Measurements from ENCODE around the gene NAV1.
"Not testable (repeated sequence)": the region's sequence is repeated elsewhere in the genome, so short reads cannot be mapped to it uniquely, and the experiment has no call there.

NAV1 gene

GRCh38 chr1:201566933-201567801 is 28.2 kb downstream of the NAV1 start:
- no peak for DNase-seq

DNA sequence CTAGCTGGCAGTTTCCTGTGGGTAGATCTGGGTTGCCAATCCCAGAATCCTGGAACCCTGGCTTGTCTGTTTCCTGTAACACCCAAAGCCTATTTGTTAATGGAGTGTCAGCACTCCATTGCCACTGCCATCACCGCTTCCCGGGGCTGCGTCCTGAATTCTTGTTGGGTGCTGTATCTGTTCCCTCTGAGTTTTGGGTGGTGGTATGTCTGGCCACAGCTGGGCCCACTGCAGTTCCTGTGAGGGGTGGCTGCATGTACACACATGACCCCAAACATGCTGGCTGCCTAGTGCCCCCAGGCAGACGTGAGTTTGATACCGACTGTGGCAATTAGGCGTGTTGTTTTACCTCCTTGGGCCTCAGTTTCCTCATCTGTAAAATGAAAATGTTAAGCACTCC is 29.3 kb downstream of the NAV1 start:
- no peak for DNase-seq

GRCh38 chr1:201568859-201569294 is 29.9 kb downstream of the NAV1 start:
- no peak for DNase-seq

- DNase-seq: no peak
Observed at GRCh38 chr1:201570181-201570885, 31.4 kb downstream of the NAV1 start.

GRCh38 chr1:201570886-201571624 is 32.1 kb downstream of the NAV1 start:
- DNase-seq: no peak

- no peak for DNase-seq
Observed at GRCh38 chr1:201573030-201573429, 34.1 kb downstream of the NAV1 start.

DNA sequence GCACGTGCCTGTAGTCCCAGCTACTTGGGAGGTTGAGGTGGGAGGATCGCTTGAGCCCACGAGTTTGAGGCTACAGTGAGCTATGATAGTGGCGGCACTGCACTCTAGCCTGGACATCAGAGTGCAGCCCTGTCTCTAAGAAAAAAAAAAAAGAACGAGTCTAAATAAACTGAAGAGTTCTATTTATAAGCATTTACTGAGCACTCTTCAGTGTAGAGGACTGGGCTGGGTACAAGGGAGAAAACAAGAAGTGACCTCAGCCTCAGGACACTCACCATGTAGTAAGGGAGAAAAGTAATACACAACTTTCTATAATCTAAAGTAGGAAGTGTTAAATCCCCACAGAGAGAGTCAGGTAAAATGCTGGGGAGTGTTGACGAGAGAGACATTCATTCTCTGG is 35.0 kb downstream of the NAV1 start:
- DNase-seq: no peak

DNA sequence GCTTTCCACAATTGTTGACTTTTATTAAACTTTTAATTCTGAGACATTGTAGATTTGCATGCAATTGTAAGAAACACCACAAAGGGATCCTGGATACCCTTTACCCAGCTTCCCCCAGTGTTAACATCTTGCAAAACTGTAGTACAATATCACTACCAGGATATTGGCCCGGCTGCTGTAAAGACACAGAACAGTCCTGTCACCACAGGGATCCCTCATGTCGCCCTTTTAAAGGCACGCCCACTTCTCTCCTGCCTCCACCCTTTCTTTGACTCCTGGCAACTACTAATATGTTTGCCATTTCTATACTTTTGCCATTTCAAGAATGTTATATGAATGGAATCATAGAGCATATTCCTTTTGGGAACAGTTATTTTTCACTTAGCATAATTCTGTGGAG is 37.0 kb downstream of the NAV1 start:
- no peak for DNase-seq

DNA sequence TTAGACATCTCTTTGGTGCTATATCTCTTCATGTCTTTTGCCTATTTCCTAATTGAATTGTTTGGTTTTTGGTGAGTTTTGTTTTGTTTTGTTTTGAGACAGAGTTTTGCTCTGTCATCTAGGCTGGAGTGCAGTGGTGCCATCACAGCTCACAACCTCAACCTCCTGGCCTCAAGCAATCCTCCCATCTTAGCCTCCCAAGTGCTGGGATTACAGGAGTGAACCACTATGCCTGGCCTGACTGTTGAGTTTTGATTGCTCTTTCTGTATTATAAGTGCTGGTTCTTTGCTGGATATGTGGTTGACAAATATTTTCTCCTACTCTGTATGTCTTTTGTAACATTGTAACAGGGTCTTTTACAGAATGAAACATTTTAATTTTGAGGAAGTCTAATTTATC is 38.0 kb downstream of the NAV1 start:
- no peak for DNase-seq

DNA sequence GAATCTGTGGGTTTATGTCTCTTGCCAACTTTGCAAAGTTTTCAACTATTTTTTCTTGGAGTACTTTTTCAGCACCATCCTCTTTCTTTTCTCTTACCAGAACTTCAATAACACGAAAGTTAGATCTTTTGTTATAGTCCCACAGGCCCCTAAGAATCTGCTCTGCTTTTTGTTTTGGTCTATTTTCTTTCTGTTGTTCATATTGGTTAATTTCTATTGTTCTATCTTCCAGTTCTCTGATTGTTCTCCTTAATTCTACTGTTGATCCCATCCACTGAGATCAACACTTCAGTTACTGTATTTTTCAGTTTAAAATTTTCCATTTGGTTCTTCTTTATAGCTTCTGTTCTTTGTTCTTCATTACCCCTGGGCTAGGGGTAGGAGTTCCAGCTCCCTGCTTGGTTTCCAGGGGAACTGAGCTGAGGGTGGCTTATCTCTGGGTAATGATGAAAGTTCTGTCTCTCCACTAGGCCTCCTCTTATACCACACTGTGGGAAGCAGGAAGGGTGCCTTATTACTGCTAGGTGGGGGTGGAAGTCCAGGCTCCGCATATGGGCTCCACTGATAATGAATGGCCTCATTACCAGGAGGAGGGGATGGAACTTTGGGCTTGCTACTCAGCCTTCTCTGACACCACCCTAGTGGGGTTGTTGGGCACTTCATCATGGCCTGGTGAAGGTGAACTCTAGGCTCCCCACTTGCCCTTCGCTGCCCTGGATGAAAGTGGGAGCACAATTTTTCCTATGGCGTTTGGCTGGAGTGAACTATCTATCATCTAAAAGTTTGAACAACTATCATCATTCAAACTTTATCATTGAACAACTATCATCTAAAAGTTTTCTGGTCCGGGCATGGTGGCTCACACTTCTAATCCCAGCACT is 39.3 kb downstream of the NAV1 start:
- no peak for DNase-seq

DNA sequence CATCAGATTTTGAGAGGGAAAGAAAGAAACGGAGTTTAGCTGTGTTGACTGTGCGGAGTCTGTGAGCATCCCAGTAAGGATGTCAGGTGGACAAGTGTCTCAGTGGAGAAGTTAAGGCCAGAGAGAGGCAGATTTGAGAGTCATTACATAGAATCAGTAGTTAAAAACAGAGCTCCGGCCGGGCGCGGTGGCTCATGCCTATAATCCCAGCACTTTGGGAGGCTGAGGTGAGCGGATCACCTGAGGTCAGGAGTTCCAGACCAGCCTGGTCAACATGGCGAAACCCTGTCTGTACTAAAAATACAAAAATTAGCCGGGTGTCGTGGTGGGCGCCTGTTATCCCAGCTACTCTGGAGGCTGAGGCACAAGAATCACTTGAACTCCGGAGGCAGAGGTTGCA is 42.4 kb downstream of the NAV1 start:
- DNase-seq: not testable (repeated sequence)

DNA sequence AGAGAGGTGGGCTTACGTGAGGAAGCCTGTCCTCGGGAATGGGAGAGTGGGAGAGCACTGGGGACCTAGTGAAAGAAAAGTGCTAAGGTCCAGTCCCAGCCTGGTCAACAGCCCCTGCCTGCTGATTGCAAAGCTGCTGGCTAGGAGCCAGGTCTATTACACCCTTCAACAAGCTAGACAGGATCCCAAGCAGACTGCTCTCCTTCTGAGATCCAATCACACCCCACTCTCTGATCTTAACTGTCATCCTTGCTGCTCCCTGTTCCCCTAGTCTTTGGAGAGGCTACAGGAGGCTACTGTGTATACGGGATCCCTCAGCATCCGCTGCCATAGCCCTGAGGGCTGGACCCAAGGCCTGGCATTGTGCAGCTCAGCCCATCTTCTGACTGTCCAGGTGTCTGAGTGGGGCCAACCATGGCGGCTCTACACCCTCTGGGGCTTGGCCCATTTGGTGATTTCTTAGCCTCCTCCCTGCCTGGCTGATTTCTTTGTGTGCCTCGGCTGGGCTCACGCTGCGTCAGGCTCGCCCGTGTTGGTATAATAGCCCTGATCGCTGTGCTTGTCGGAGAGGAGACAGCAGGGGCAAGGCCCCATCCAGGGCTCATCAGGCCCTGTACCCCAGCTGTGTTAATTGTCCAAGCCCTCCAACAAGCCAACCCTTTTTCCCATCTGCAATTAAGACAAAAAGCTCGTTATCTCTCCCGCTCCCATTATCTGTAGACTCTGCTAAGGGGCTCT is 43.9 kb downstream of the NAV1 start:
- DNase-seq: no peak

- DNase-seq: no peak
Observed at GRCh38 chr1:201583663-201584062, 44.7 kb downstream of the NAV1 start.

DNA sequence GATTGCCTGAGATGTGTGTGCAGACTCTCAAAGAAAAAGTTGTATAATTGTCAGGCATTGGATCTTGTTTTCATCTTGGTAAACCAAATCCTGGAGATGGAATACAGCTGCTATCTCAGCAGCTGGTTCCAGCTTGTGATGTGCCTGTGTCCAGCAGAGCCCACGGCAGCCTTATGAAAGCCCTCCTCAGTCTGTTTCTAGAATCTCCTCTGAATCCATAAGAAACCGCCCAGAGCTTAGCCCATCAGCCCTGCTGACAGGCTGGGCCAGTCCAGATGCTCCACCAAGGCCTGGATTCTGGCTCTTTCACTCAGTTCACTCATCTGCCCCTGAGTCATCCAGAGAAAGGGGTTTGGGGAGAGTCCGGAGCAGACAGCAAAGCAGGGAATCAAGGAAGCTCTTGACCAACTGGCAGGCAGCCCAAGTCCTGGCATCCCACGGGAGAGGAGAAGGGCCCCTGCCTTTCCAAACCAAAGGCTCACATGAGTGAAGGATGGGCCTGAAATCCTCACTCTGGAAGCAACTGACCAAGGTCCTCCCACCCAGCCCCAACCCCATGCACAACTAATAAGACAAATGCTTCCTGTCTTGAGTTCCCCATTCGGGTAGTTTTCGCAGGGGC is 45.7 kb downstream of the NAV1 start:
- DNase-seq: no peak

DNA sequence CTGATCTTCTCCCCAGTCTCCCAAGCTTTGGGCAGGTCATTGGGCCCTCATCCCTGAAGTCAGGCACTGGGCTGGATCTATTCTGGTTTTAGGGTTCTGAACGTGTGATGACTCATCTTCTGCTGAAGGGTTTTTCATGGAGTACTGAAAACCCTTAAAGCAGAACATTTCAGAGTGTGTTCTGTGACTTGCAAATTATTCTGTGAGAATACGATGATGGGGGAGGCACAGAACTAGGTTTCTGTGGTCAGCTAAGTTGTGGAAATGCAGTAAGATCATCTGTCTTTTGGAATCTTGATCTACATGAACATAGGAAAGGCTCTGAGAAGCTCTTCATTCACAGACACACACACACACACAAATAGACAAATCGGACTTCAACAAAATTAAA is 46.2 kb downstream of the NAV1 start:
- no peak for DNase-seq

DNA sequence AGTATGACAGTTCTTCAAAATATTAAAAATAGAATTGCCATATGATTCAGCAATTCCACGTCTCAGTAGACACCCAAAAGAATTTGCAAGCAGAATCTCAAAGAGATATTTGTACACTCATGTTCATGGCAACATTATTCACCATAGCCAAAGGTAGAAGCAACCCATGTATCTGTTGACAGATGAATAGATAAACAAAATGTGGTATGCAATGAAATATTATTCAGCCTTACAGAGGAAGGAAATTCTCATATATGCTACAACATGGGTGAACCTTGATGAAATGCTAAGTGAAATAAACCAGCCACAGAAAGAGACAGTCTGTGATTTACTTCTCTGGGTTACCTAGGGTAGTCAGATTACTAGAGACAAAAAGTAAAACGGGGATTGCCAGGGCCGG is 47.0 kb downstream of the NAV1 start:
- DNase-seq: no peak

GRCh38 chr1:201586806-201587205 is 47.9 kb downstream of the NAV1 start:
- no peak for DNase-seq

DNA sequence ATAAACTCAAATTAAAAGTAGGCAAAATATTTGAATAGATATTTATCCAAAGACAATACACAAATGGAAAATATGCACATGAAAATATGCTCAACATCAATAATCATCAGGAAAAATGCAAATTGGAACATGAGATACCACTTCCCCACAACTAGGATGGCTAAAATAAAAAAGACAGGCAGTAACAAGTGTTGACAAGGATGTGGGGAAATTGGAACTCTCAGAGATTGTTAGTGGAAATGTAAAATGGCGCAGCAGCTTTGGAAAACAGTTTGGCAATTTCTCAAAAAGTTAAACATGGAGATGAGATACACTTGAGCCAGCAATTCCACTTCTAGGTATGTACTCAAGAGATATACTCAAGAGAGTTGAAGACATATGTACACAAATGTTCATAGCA is 48.8 kb downstream of the NAV1 start:
- no peak for DNase-seq

Measured in activated CD4-positive, alpha-beta T cell treated with anti-CD3 and anti-CD28 coated beads, Interleukin-2, amount 50 U/mL, for 48 hours (primary cell).